Measurements from ENCODE around the gene TMEM225B. TPM values are rescaled to one million over a fixed set of nuclear protein-coding genes. Genes with fewer than 3 reads are reported as not detected.

Gene TMEM225B
- total RNA-seq, 1 experiment from 2014 or later: 0.31 TPM

- H3K4me3 ChIP-seq (ENCODE audit: low read depth in 2 of 2, low read length in 2 of 2): no peak overlapping the region
- CTCF ChIA-PET: no interaction called here
Measured at GRCh38 chr7:99626661-99627060, 28.6 kb downstream of the TMEM225B start.

GRCh38 chr7:99627513-99627912 lies 29.4 kb downstream of the TMEM225B start:
- TF ChIP-seq POLR2AphosphoS5 (IDR thresholded peaks at IDR 0.05; ENCODE audit: low read depth, low read length) (no peak), SIN3A (IDR thresholded peaks at IDR 0.05; ENCODE audit: borderline replicate concordance, insufficient read depth, low read depth, low read length) (no peak), CTCF (IDR thresholded peaks at IDR 0.05) (no peak)
- no peaks in the 10 kb centered on the region for H3K4me1 ChIP-seq (ENCODE audit: control insufficient read depth, insufficient read depth, low read length)
- DNase-seq (ENCODE audit: low read depth, low spot score) (no peak), ATAC-seq (no peak)
- in situ Hi-C loops (cut with HindIII; ENCODE audit: low pct_unique_long_range_greater_than_20kb, low sequenced_read_pairs) (no loop called here), intact Hi-C loops (cut with micrococcal nuclease; ENCODE audit: unreplicated experiment) (no loop called here)
- no peaks in the 10 kb centered on the region for H3K9me3 ChIP-seq (ENCODE audit: control insufficient read depth, insufficient read depth, low read depth, low read length)
- no peaks in the 10 kb centered on the region for H3K27me3 ChIP-seq (ENCODE audit: control insufficient read depth, insufficient read depth, low read length)
- no peak overlapping the region for H3K4me3 ChIP-seq (ENCODE audit: low read depth in 2 of 2, low read length in 2 of 2)
- ChIA-PET CTCF (no interaction called here), POLR2A (no interaction called here)
- BruUV-seq (replicated peaks): no TSS peak
- H3K36me3 ChIP-seq (ENCODE audit: control insufficient read depth, insufficient read depth, low read length): peaks cover 17% of the 10 kb centered on the region
- H3K27ac ChIP-seq (ENCODE audit: low read length): no peak overlapping the region

More at GRCh38 chr7:99626661-99627060, 28.6 kb downstream of the TMEM225B start:
- BruUV-seq (replicated peaks): no TSS peak
- DNase-seq (ENCODE audit: low read depth, low spot score) (no peak), ATAC-seq (no peak)
- in situ Hi-C loops (cut with HindIII; ENCODE audit: low pct_unique_long_range_greater_than_20kb, low sequenced_read_pairs): no loop called here
- intact Hi-C loops (cut with micrococcal nuclease; ENCODE audit: unreplicated experiment): no loop called here
- POLR2A ChIA-PET: no interaction called here
- no peak for TF ChIP-seq REST (IDR thresholded peaks at IDR 0.05; ENCODE audit: insufficient read depth in 1 of 2, low read depth in 2 of 2, low read length in 1 of 2)
- TF ChIP-seq POLR2AphosphoS5 (IDR thresholded peaks at IDR 0.05; ENCODE audit: low read depth, low read length): no peak
- no peak for TF ChIP-seq SIN3A (IDR thresholded peaks at IDR 0.05; ENCODE audit: borderline replicate concordance, insufficient read depth, low read depth, low read length)
- no peak for TF ChIP-seq CTCF (IDR thresholded peaks at IDR 0.05)
- Histone ChIP-seq H3K36me3 (ENCODE audit: control insufficient read depth, insufficient read depth, low read length) (peaks cover 17% of the 10 kb centered on the region), H3K27me3 (ENCODE audit: control insufficient read depth, insufficient read depth, low read length) (no peaks in the 10 kb centered on the region), H3K27ac (ENCODE audit: low read length) (no peak overlapping the region), H3K4me1 (ENCODE audit: control insufficient read depth, insufficient read depth, low read length) (no peaks in the 10 kb centered on the region), H3K9me3 (ENCODE audit: control insufficient read depth, insufficient read depth, low read depth, low read length) (no peaks in the 10 kb centered on the region)

Data from Panc1 (cell line).